Measurements from ENCODE around the gene IGFALS. TPM values are rescaled to one million over a fixed set of nuclear protein-coding genes. Genes with fewer than 3 reads are reported as not detected.

Gene IGFALS
- total and polyA plus RNA-seq, 2 of the 4 experiments (the other 2 are of a cell fraction), result not detected

DNA sequence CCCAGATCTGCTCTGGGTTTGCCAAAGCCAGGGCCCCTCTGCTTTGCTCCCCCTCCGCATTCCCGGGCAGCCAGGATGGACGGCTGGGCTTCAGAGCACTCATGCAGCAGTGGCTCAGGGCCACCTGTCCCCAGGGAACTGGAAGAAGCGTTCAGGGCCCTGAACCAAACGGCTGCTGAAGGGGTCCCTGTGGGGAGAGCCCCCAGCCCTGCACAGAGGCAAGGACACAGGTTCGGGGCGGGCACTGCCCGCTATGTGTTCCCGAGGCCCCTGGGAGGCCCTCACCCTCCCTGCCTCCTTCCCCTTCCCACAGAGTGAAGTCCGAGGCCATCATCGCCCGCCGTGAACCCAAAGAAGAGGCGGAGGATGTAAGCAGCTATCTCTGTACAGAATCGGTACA is 32.6 kb downstream of the IGFALS start:
- POLR2A ChIA-PET (ENCODE audit: unreplicated experiment), result no interaction called here
- Histone ChIP-seq H2AFZ (replicated peaks; ENCODE audit: low read length, poor library complexity) (no peak overlapping the region), H3K27ac (ENCODE audit: insufficient read depth, low read length) (no peak overlapping the region), H3K14ac (replicated peaks; ENCODE audit: low read depth, low read length) (no peak overlapping the region), H2BK5ac (ENCODE audit: low read depth, low read length, poor library complexity, severe bottlenecking) (no peak overlapping the region), H2AK5ac (ENCODE audit: low read depth, low read length) (no peak overlapping the region), H3K9ac (ENCODE audit: low read depth, low read length) (no peak overlapping the region), H3K36me3 (ENCODE audit: control insufficient read depth, insufficient read depth, low read length) (peaks cover 71% of the 10 kb centered on the region), H4K20me1 (ENCODE audit: insufficient read depth, low read length) (no peaks in the 10 kb centered on the region), H3K4me3 (ENCODE audit: insufficient read depth, low read depth, low read length) (no peak overlapping the region), H3K4me1 (ENCODE audit: control insufficient read depth, insufficient read depth, low read length) (no peaks in the 10 kb centered on the region), H3K79me1 (ENCODE audit: low read depth in 1 of 2, low read length in 2 of 2) (no peaks in the 10 kb centered on the region), H2BK120ac (ENCODE audit: low read depth, low read length) (no peak overlapping the region), H4K8ac (ENCODE audit: low read depth in 2 of 2, low read length in 2 of 2) (no peak overlapping the region), H3K9me3 (ENCODE audit: control insufficient read depth, insufficient read depth, low read length) (no peaks in the 10 kb centered on the region), H3K4me2 (ENCODE audit: low read depth, low read length) (no peak overlapping the region), H2BK20ac (ENCODE audit: low read depth, low read length) (no peak overlapping the region), H3K27me3 (ENCODE audit: control insufficient read depth, insufficient read depth, low read length) (no peaks in the 10 kb centered on the region), H4K5ac (ENCODE audit: low read depth, low read length) (no peak overlapping the region), H2BK15ac (ENCODE audit: low read depth, low read length) (no peak overlapping the region), H2AK9ac (replicated peaks; ENCODE audit: low read depth, low read length, poor library complexity) (no peak overlapping the region), H3K23ac (ENCODE audit: low read depth, low read length) (no peak overlapping the region), H4K91ac (ENCODE audit: insufficient read depth, low read depth, low read length) (no peak overlapping the region), H3K9me1 (ENCODE audit: insufficient read depth, low read length) (no peaks in the 10 kb centered on the region), H3K18ac (ENCODE audit: low read depth, low read length) (no peak overlapping the region), H3K56ac (ENCODE audit: extremely low read depth, insufficient read depth, low read length) (no peak overlapping the region), H3K4ac (ENCODE audit: low read depth, low read length) (no peak overlapping the region)
- CTCF ChIA-PET, result no interaction called here
- DNase-seq, result no peak
- no peak for ATAC-seq (ENCODE audit: low read depth)
- dilution Hi-C loops (cut with HindIII; ENCODE audit: low sequenced_read_pairs, unreplicated experiment) (no loop called here), intact Hi-C loops (cut with micrococcal nuclease) (no loop called here), in situ Hi-C loops (cut with MboI; ENCODE audit: low sequenced_read_pairs) (loop anchor here (5.0 kb wide), 1 partner anchor 49 kb away; no protein-coding TSS in a partner anchor)
- TF ChIP-seq SMC3 (IDR thresholded peaks at IDR 0.05; ENCODE audit: low read depth, low read length) (no peak), RFX5 (IDR thresholded peaks at IDR 0.05; ENCODE audit: low read depth, low read length) (no peak), RCOR1 (IDR thresholded peaks at IDR 0.05; ENCODE audit: insufficient replicate concordance, low read length) (no peak), BHLHE40 (IDR thresholded peaks at IDR 0.05; ENCODE audit: low read depth, low read length) (no peak), CHD1 (IDR thresholded peaks at IDR 0.05; ENCODE audit: low read depth, low read length) (no peak), CEBPB (IDR thresholded peaks at IDR 0.05; ENCODE audit: low read depth, low read length) (no peak), NFE2L2 (IDR thresholded peaks at IDR 0.05; ENCODE audit: low read depth, low read length) (no peak), FOS (IDR thresholded peaks at IDR 0.05; ENCODE audit: low read depth, low read length) (no peak), RAD21 (IDR thresholded peaks at IDR 0.05; ENCODE audit: low read length) (no peak), MAZ (IDR thresholded peaks at IDR 0.05; ENCODE audit: borderline replicate concordance, low read depth, low read length) (no peak), POLR2A (IDR thresholded peaks at IDR 0.05; ENCODE audit: low read depth, low read length) (no peak), MAFK (IDR thresholded peaks at IDR 0.05; ENCODE audit: low read depth, low read length) (no peak), MXI1 (IDR thresholded peaks at IDR 0.05; ENCODE audit: borderline replicate concordance, low read depth, low read length) (no peak)
- TF ChIP-seq, protein P1, sequence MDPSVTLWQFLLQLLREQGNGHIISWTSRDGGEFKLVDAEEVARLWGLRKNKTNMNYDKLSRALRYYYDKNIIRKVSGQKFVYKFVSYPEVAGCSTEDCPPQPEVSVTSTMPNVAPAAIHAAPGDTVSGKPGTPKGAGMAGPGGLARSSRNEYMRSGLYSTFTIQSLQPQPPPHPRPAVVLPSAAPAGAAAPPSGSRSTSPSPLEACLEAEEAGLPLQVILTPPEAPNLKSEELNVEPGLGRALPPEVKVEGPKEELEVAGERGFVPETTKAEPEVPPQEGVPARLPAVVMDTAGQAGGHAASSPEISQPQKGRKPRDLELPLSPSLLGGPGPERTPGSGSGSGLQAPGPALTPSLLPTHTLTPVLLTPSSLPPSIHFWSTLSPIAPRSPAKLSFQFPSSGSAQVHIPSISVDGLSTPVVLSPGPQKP (IDR thresholded peaks at IDR 0.05; ENCODE audit: borderline replicate concordance, low read depth, low read length), result no peak
- TF ChIP-seq, protein P2, sequence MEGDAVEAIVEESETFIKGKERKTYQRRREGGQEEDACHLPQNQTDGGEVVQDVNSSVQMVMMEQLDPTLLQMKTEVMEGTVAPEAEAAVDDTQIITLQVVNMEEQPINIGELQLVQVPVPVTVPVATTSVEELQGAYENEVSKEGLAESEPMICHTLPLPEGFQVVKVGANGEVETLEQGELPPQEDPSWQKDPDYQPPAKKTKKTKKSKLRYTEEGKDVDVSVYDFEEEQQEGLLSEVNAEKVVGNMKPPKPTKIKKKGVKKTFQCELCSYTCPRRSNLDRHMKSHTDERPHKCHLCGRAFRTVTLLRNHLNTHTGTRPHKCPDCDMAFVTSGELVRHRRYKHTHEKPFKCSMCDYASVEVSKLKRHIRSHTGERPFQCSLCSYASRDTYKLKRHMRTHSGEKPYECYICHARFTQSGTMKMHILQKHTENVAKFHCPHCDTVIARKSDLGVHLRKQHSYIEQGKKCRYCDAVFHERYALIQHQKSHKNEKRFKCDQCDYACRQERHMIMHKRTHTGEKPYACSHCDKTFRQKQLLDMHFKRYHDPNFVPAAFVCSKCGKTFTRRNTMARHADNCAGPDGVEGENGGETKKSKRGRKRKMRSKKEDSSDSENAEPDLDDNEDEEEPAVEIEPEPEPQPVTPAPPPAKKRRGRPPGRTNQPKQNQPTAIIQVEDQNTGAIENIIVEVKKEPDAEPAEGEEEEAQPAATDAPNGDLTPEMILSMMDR (conservative IDR thresholded peaks at IDR 0.05; ENCODE audit: low read depth, low read length), result no peak
- TF ChIP-seq, protein P3, sequence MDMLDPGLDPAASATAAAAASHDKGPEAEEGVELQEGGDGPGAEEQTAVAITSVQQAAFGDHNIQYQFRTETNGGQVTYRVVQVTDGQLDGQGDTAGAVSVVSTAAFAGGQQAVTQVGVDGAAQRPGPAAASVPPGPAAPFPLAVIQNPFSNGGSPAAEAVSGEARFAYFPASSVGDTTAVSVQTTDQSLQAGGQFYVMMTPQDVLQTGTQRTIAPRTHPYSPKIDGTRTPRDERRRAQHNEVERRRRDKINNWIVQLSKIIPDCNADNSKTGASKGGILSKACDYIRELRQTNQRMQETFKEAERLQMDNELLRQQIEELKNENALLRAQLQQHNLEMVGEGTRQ (IDR thresholded peaks at IDR 0.05; ENCODE audit: low read depth, low read length), result no peak
- BruUV-seq (replicated peaks), result no TSS peak
- 94% methylated on average over 9 of the region's 15 CpGs; no CpG with 5 or more reads in 1 of the 2 experiments for WGBS, 2 experiments (ENCODE audit: extremely low coverage in 2 of 2, insufficient read length in 1 of 2)
